WTC11 (cell line): ENCODE results near the gene SPECC1L. TPM values are rescaled to one million over a fixed set of nuclear protein-coding genes. Genes with fewer than 3 reads are reported as not detected.

Experiments
- ATAC-seq: fragments of 200-7000 bp; cut with Tn5 transposase; 2 replicates; pipeline ENCODE4 v1.10.0; 2021; ENCODE audit warnings: mild to moderate bottlenecking, moderate library complexity
- CTCF ChIA-PET: fragments of 300-600 bp; sonication (Branson Sonifier 250); formaldehyde crosslinking; loops from one replicate; lab custom pipeline; 2021; ENCODE audit warnings: antibody characterized with exemption; lab: Charles Lee
- POLR2A ChIA-PET: fragments of 350-600 bp; sonication (Branson Sonifier 250); formaldehyde crosslinking; loops from one replicate; lab custom pipeline; 2021; ENCODE audit warnings: antibody characterized with exemption; lab: Charles Lee
- DNase-seq: peaks from one replicate; pipeline ENCODE4 v3.0.0; 2021; ENCODE audit warnings: low spot score
- H3K27ac Mint-ChIP-seq: 2 replicates; pipeline ENCODE4 v1.8.0; 2021; ENCODE audit warnings: mixed read lengths
- H3K27me3 Mint-ChIP-seq: 2 replicates; pipeline ENCODE4 v1.8.0; 2021; ENCODE audit warnings: low read depth, mild to moderate bottlenecking, moderate library complexity, mixed read lengths
- H3K36me3 Mint-ChIP-seq: 2 replicates; pipeline ENCODE4 v1.8.0; 2021; ENCODE audit warnings: mixed read lengths
- H3K4me1 Mint-ChIP-seq: 2 replicates; pipeline ENCODE4 v1.8.0; 2022; ENCODE audit warnings: mixed read lengths
- H3K4me3 Mint-ChIP-seq: 2 replicates; pipeline ENCODE4 v1.8.0; 2021; ENCODE audit warnings: mild to moderate bottlenecking, moderate library complexity, mixed read lengths
- H3K9me3 Mint-ChIP-seq: 2 replicates; pipeline ENCODE4 v1.8.0; 2021; ENCODE audit warnings: mixed read lengths
- ATF6 ChIP-seq: sonication (generic); formaldehyde crosslinking; IDR thresholded peaks from 2 replicates; pipeline ENCODE4 v1.8.1; 2023; ENCODE audit warnings: mild to moderate bottlenecking, missing genetic modification reagents
- CREB1 ChIP-seq: sonication (generic); formaldehyde crosslinking; IDR thresholded peaks from 2 replicates; pipeline ENCODE4 v1.8.0; 2023; ENCODE audit warnings: mild to moderate bottlenecking, missing genetic modification reagents
- CREM ChIP-seq: sonication (generic); formaldehyde crosslinking; IDR thresholded peaks from 2 replicates; pipeline ENCODE4 v1.8.1; 2022; ENCODE audit warnings: mild to moderate bottlenecking, missing genetic modification reagents, moderate library complexity
- CTCF ChIP-seq: fragments of 200-600 bp; IDR thresholded peaks from 2 replicates; pipeline ENCODE4 v1.8.0; 2022; ENCODE audit warnings: antibody characterized with exemption
- FOXK1 ChIP-seq: sonication (generic); formaldehyde crosslinking; IDR thresholded peaks from 2 replicates; pipeline ENCODE4 v1.8.0; 2022; ENCODE audit warnings: mild to moderate bottlenecking, moderate library complexity, missing genetic modification reagents
- FOXP1 ChIP-seq: sonication (generic); formaldehyde crosslinking; IDR thresholded peaks from 2 replicates; pipeline ENCODE4 v1.8.0; 2022; ENCODE audit warnings: missing genetic modification reagents, mild to moderate bottlenecking, moderate library complexity, borderline replicate concordance
- NFATC4 ChIP-seq: fragments of 250-450 bp; sonication (Bioruptor Pico); IDR thresholded peaks from 2 replicates; pipeline ENCODE4 v1.9.0; 2021; ENCODE audit warnings: mild to moderate bottlenecking
- NR1H2 ChIP-seq: sonication (generic); formaldehyde crosslinking; IDR thresholded peaks from 2 replicates; pipeline ENCODE4 v1.9.0; 2021; ENCODE audit warnings: mild to moderate bottlenecking, moderate library complexity, missing genetic modification reagents
- PREB ChIP-seq: sonication (generic); formaldehyde crosslinking; IDR thresholded peaks from 2 replicates; pipeline ENCODE4 v1.8.1; 2022; ENCODE audit warnings: mild to moderate bottlenecking, missing genetic modification reagents, moderate library complexity, borderline replicate concordance
- TCF7 ChIP-seq: sonication (generic); formaldehyde crosslinking; IDR thresholded peaks from 2 replicates; pipeline ENCODE4 v1.8.0; 2022; ENCODE audit warnings: mild to moderate bottlenecking, low read depth, missing genetic modification reagents, moderate library complexity
- ZBTB21 ChIP-seq: sonication (generic); formaldehyde crosslinking; IDR thresholded peaks from 2 replicates; pipeline ENCODE4 v1.8.1; 2023; ENCODE audit warnings: mild to moderate bottlenecking, missing genetic modification reagents, borderline replicate concordance
- ZNF219 ChIP-seq: sonication (generic); formaldehyde crosslinking; IDR thresholded peaks from 2 replicates; pipeline ENCODE4 v1.8.0; 2023; ENCODE audit warnings: missing genetic modification reagents, mild to moderate bottlenecking, borderline replicate concordance
- ZNF512 ChIP-seq: sonication (generic); formaldehyde crosslinking; IDR thresholded peaks from 2 replicates; pipeline ENCODE4 v1.8.1; 2022; ENCODE audit warnings: missing genetic modification reagents, borderline replicate concordance
- total RNA-seq: library from RNA; stranded (reverse); gene quantifications from 3 replicates; pipeline ENCODE4 v1.2.3, GENCODE V29; 2021
- TF ChIP-seq, protein P1 (sequence below): sonication (generic); formaldehyde crosslinking; IDR thresholded peaks from 2 replicates; pipeline ENCODE4 v1.8.0; 2022; ENCODE audit warnings: missing genetic modification reagents
- TF ChIP-seq, protein P2 (sequence below): sonication (generic); formaldehyde crosslinking; IDR thresholded peaks from 2 replicates; pipeline ENCODE4 v1.8.0; 2022; ENCODE audit warnings: mild to moderate bottlenecking, missing genetic modification reagents
- TF ChIP-seq, protein P3 (sequence below): sonication (generic); formaldehyde crosslinking; IDR thresholded peaks from 2 replicates; pipeline ENCODE4 v1.8.1; 2022; ENCODE audit warnings: low read depth, missing genetic modification reagents, borderline replicate concordance

SPECC1L gene
- total RNA-seq, 1 experiment from 2014 or later, result 44.6 TPM

- no peak overlapping the region for H3K27ac Mint-ChIP-seq
- ChIA-PET CTCF (interaction anchor here (0.6 kb wide), 1 partner anchor 107 kb away, joined by 4 read pairs; no protein-coding TSS in a partner anchor), POLR2A (no interaction called here)
- H3K27me3 Mint-ChIP-seq, result no peaks in the 10 kb centered on the region
- TF ChIP-seq, protein P1, sequence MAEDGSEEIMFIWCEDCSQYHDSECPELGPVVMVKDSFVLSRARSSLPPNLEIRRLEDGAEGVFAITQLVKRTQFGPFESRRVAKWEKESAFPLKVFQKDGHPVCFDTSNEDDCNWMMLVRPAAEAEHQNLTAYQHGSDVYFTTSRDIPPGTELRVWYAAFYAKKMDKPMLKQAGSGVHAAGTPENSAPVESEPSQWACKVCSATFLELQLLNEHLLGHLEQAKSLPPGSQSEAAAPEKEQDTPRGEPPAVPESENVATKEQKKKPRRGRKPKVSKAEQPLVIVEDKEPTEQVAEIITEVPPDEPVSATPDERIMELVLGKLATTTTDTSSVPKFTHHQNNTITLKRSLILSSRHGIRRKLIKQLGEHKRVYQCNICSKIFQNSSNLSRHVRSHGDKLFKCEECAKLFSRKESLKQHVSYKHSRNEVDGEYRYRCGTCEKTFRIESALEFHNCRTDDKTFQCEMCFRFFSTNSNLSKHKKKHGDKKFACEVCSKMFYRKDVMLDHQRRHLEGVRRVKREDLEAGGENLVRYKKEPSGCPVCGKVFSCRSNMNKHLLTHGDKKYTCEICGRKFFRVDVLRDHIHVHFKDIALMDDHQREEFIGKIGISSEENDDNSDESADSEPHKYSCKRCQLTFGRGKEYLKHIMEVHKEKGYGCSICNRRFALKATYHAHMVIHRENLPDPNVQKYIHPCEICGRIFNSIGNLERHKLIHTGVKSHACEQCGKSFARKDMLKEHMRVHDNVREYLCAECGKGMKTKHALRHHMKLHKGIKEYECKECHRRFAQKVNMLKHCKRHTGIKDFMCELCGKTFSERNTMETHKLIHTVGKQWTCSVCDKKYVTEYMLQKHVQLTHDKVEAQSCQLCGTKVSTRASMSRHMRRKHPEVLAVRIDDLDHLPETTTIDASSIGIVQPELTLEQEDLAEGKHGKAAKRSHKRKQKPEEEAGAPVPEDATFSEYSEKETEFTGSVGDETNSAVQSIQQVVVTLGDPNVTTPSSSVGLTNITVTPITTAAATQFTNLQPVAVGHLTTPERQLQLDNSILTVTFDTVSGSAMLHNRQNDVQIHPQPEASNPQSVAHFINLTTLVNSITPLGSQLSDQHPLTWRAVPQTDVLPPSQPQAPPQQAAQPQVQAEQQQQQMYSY (CRISPR knock-in tag), result no peak
- TF ChIP-seq CREB1 (no peak), ZNF219 (no peak), ZBTB21 (no peak), FOXP1 (CRISPR knock-in tag) (no peak), PREB (no peak), CREM (no peak)
- TF ChIP-seq, protein P2, sequence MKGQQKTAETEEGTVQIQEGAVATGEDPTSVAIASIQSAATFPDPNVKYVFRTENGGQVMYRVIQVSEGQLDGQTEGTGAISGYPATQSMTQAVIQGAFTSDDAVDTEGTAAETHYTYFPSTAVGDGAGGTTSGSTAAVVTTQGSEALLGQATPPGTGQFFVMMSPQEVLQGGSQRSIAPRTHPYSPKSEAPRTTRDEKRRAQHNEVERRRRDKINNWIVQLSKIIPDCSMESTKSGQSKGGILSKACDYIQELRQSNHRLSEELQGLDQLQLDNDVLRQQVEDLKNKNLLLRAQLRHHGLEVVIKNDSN (CRISPR knock-in tag), result no peak
- no peak overlapping the region for H3K4me3 Mint-ChIP-seq
- H3K9me3 Mint-ChIP-seq, result peaks cover 15% of the 10 kb centered on the region
- ATAC-seq, result no peak
- peaks cover 5% of the 10 kb centered on the region; the same call in 1 of the 2 replicates for H3K4me1 Mint-ChIP-seq
- peaks cover 48% of the 10 kb centered on the region for H3K36me3 Mint-ChIP-seq
- DNase-seq, result no peak
Measured at GRCh38 chr22:24305260-24305692, 34.6 kb downstream of the SPECC1L start.

DNA sequence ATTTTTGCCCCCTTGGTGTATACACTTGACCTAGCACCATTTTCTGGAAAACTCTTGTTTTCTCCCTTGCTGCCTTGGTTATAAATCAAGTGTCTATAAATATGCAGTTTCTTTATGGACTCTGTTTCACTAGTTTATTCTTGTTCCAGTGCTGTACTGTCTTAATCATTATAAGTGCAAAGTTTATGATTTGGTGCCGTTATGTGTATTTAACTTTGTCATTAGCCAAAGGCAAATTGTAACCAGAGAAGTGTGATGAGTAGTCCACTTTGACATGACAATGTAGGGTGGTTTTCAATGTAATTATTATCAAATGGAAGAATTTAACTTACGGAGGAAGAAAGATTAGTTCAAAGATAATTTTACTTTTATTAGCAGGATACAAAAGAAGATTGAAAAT lies 40.3 kb downstream of the SPECC1L start:
- Mint-ChIP-seq H3K9me3 (peaks cover 12% of the 10 kb centered on the region), H3K4me1 (peaks cover 24% of the 10 kb centered on the region), H3K27me3 (no peaks in the 10 kb centered on the region), H3K36me3 (peaks cover 46% of the 10 kb centered on the region), H3K27ac (peak overlapping the region; percentile 29; the same call in 1 of the 2 replicates), H3K4me3 (no peak overlapping the region)
- POLR2A ChIA-PET, result no interaction called here
- DNase-seq (no peak), ATAC-seq (no peak)
- CTCF ChIA-PET, result no interaction called here
- TF ChIP-seq NFATC4 (no peak), NR1H2 (CRISPR knock-in tag) (no peak), FOXK1 (CRISPR knock-in tag) (no peak), CTCF (no peak), TCF7 (CRISPR knock-in tag) (no peak), ATF6 (CRISPR knock-in tag) (no peak), ZNF512 (CRISPR knock-in tag) (no peak)
- TF ChIP-seq, protein P3, sequence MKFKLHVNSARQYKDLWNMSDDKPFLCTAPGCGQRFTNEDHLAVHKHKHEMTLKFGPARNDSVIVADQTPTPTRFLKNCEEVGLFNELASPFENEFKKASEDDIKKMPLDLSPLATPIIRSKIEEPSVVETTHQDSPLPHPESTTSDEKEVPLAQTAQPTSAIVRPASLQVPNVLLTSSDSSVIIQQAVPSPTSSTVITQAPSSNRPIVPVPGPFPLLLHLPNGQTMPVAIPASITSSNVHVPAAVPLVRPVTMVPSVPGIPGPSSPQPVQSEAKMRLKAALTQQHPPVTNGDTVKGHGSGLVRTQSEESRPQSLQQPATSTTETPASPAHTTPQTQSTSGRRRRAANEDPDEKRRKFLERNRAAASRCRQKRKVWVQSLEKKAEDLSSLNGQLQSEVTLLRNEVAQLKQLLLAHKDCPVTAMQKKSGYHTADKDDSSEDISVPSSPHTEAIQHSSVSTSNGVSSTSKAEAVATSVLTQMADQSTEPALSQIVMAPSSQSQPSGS (CRISPR knock-in tag), result no peak
